HG03095 (cell line): ENCODE data around the gene RNGTT.

ENCODE experiments used
- ATAC-seq: cut with Tn5 transposase; IDR thresholded peaks from one replicate; pipeline ENCODE4 v1.9.1; 2021; ENCODE audit warnings: moderate library complexity; ENCODE audit not compliant: unreplicated experiment

Gene RNGTT

DNA sequence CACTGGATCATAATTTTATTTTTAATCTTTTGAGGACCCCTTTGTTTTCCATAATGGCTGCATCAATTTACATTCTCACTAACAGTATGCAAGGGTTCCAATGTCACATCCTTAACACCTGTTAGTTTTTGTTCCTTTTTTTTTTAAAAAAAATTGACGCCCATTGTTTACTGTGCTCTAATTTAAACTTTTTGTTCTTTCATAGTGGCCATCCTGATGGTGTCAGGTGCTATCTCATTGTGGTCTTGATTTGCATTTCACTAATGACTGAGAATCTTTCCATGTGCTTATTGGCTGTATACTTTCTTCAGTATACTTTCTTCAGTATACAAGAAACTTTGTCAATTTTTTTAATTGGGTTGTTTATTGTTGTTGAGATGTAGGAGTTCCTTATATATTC, 347.0 kb downstream of the RNGTT start:
- ATAC-seq, result no peak

DNA sequence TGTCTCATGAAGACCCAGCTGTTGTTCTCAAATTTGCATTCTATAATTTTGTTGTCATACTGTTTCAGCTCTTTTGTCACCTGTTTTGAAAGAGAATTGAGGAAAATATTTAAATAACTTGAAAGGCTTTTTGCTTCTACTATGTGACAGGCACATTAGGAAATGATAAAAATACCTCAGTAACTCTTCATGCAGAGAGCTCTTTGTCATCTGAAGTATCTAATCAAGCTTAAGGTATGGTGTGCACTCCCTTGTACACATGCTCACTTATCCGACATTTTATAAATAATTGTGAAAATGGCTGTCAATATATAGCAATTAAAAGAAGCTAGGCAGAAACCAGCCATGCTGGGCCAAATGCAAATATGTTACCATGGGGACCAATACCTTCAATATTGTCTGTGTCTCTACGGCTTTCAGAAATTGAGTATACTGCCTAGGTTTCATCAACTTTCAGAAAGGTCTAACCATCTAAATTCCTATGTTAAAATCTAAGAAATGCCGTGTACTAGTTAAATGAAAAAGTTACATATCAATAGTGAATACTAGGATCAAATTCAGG, 349.0 kb downstream of the RNGTT start:
- ATAC-seq, result no peak

DNA sequence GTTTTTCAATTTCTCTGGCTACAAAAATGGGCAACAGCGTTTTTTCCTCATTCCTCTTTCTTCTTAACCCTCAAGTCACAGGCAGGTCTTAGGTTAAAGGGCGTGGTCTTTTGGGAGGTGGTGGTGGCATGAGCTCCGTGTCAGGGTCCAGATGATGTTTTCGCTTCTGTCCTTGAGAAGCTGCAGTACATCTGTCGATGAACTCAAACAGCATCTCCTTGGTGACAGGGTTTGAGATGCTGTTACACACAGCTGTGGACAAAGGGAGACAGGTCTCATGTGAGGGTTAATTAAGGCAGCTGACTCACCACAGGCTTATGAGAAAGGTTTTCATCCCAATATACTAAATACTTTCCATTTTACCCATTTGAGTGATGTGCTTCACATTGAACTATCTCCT, 350.8 kb downstream of the RNGTT start:
- ATAC-seq, result no peak

DNA sequence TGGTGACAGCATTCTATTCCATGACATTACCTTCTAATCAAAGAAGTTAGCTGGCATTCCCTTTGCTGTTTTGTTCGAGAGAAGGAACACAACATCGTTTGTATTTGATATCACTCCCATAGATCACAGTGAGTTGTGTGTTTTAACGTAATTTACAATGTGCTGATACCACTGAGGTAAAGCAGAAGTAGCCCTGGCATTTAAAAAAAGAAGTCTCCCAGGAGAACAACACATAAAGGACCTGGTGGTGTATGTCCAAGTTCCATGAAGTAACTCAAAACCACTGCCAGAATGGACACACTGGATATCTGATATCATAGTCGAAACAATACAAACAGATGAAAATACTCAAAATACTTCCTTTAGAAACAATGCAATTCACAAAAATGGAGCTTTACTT, 351.7 kb downstream of the RNGTT start:
- no peak for ATAC-seq

DNA sequence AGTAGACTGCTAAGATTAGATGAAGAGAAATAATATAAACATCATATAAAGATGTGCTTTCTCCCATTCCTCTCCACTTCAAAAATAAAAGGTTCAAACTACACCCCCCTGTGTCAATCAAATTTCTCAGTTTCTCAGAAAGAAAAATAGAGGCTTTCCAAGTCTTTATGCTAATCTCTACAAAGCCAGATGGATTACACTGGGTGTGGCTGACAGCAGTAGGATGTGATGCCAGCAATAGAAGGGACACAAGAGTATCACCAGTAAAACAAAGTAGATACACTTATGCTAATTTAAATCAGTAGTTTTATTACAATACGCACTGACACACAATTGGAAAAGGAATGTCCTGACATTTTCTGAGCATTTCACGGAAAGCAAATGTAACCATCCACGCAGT, 353.4 kb downstream of the RNGTT start:
- no peak for ATAC-seq

DNA sequence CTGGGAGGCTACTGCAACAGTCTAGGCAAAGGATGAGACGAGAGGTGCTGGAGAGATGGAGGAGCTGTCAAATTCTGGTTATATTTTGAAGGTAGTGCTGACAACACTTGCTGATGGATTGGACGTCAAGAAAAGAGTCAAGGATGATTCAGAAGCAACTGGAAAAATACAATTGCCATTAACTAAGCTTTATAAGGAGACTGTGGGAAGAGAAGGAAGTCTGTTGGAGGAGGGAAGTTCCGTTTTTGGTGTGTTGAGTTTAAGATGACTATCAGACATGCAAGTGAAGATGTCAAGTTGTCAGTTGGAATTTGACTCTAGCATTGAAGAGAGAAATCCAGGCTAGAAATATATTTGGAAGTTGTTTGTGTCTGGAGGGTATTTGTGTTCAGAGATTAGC, 358.1 kb downstream of the RNGTT start:
- ATAC-seq, result no peak

DNA sequence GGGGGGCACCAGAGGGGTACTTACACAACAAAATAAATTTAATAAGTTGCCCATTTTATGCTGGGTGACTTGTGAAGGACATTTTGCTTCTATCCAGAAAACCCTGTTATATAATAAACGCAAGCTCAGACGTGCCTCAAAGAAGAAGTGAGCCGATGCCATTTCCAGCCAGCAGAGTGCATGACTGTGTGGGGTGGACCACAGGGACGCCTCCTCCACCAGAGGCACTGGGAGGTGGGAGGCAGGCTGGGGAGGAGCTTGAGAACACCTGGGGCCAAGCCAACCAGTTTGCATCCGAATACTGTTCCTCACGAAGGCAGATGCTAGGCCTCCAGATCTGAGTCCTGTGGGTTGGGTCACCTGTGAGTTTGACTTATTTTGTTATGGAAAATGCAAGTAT, 363.8 kb downstream of the RNGTT start:
- no peak for ATAC-seq

DNA sequence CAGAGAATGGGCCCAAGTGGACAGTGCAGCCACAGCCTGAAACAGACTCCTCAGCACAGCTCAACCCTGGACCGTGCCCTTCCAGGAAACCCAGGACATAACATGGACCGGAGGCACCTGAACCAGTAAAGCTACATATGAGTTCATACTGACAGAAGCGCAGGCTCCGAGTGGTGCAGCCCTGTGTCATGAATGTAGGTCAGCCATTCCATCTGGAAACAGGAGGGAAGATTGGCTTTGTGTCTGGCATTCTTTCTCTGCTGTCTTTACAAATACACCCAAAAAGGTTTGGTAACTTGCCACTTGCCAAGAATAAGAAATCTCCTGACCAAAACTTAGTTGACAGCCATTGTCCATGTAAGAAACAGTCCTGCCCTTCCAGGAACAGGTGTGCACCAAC, 366.6 kb downstream of the RNGTT start:
- no peak for ATAC-seq

DNA sequence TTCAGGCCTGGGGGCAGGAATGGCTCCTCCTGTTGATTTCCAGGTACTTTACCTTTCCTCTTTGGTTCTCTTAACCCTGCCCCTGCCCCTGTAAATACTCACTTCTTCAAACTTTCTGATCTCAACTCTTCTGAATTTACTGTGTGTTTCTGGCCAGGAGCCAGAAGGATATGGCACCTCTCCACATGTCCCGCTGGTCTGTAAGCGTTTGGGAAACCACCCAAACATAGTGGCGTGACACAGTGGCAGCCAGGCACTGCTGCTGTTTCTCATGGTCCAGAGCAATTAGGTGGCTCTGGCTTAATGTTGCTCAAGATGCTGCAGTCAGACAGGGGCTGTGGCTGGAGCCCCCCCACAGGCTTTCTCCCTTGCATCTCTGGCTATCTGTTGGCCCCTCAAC, 374.5 kb downstream of the RNGTT start:
- ATAC-seq, result no peak

DNA sequence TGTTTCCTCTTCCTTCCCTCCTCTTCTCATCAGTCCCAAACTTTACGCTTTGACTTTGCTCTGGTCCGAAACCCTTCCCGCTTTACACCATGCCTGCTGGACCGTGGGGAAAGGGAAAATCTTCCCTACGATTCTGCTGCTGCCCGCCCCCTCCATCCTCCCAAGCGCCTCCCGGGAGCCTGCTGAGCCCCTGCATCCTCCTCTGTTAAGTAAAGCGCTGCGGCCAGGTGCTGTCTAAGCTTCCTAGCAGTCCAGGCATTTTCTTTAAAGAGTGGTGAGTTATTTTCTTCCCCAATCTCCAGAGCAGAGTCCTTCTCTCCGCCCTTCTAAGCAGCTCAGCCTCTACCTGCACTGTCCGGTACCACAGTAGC, 376.3 kb downstream of the RNGTT start:
- no peak for ATAC-seq

DNA sequence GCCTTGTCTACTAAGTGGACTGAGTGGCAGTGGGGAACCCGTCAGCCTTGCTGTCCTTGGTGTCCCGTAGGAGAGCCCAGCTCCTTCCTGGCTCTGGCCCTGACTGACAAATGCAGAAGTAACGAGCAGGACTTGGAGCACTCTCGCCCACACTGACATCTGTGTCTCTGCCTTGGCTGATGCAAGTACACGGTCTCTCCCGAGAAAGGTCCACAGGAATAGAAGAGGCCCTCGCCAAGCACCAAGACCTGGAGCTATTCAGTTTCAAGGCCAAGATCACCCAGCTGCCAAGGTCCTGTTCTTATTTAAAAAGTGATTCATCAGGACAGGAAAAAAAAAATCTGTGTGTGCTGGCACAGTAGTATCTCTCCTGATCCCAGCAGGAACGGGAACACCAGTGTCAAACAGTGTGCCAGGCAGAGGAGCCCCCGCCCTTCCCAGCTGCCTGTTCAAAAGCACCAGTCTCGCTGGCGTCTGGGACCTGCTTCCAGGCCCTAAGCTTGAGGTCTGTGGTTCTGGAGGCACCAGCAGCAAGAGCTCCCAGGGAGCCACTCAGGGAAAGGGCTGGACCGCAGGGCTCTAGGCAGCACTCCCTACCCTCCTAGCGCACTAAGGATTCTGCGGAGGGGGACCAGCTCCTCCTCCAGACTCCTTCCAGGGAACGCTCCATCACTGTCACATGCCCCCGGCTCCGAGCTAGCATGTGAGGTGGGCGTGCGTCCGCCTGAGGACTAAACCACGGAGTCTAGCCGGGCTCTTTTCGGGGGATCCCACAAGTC, 376.9 kb downstream of the RNGTT start:
- no peak for ATAC-seq

DNA sequence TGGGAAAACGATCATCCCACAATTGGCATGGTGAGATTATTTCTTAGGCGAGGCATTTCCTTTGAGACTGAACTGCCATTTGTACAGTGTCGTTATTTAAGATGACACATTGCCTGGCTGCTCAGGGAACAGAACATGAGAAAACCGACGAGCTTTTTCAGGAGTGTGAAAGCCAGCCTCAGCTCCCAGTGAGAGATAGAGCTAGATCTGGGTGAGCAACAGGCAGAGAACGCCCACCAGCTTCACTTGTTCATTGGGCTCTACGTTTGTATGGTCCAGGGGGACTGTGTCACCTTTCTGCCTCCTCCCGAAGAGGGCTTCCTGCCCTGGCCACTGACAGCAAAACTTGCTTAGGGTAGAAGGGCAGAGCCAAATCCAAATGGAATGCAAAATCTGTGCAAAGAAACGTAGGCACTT, 378.1 kb downstream of the RNGTT start:
- no peak for ATAC-seq

DNA sequence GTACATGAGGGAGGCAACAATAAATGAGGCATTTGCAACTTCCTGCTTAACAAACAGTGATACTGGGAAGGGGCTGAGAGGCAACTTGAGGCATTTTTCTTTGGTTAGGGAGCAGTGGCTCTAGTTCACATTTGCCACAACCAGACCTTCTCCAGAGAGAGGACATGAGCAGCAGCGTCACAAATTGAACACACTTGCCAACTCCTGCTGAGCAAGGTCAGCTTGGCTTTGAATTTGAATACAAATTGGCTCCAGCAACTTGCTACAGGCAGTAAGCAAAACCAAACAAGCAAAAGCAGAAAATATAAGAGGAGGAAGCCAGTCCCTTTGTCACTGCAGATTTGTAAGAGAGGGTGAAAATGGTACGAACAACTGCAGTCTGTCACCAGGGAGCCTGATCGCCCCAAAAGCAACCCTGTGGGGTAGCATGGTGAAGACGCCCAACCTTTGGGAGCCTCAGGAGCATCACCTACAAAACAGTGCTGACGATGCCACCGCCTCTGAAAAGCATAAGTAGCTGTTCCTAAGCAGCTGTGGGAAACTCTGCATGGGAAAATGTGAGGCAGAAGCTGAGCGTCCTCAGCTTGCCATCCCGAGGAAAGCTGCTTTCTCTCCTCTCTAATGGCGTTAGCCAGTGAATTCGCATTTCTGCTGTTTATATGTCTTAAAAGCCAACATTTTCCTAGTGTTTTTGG, 378.7 kb downstream of the RNGTT start:
- no peak for ATAC-seq

DNA sequence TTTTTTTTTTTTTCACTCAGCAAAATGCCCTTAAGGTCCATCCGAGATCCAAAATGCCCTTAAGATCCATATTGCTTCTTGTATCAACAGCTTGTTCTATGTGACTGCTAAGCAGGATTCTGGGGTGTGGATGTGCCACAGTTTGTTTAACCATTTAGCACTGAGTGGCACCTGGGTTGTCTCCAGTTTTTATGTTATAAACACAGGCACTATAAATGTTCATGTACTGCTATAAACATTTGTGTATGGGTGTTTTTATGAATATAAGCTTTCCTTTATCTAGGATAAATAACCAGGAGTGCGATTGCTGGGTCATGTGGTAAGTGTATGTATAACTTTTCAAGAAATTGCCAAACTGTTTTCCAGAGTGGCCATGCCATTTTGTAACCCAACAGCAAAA, 386.0 kb downstream of the RNGTT start:
- ATAC-seq, result no peak

DNA sequence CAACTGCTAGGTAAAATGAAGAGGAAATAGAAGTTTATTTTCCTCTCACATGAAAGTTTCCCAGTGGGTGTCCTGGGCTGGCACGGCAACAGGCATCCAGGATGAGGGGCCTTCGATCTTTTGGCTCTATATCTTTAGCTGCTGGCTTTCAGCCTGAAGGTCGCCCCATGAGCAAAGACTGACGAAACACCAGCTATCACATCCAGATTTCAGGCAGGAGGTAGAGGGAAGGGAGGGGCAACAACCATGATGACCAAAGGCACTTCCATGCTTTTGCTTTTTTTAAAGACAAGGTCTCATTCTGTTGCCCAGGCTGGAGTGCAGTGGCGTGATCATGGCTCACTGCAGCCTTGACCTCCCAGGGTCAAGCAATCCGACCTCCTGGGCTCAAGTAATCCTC, 387.9 kb downstream of the RNGTT start:
- no peak for ATAC-seq

DNA sequence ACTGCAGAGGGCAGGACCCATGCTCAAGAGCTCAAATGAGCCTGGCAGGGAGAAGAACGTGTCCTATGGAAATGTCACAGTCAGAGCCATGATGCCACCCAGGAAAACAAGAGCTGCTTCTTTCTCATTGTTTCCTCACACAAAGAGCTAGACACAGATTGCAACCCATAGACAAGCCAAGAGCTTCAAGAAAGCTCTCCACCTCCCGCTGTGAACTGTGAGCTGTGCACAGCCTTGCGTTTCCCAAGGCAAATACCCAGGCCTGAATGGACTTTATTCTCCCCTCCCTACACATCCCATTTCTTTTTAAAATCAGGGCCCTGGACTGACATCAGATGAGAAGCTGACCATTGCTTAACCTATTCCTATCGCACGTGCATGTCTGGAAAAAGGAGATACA, 388.8 kb downstream of the RNGTT start:
- ATAC-seq, result no peak

DNA sequence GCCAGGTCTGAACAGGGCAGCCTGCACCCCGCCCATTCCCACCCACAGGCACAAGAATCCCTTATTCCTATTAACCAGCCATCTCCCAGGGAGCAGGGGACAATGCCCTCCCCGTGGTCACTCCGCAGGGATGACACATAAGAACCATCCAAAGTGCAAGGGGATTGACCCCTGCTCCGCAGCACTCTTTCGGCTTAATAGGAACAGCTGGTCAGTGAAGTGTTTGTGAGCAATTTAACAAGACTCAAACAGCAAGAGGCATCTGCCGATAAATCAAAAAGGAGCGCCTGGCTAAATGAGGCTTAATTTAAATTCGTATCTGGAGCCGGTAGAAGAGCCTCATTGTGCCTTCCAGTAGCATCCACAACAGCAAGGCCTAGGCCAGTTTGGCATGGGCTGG, 389.4 kb downstream of the RNGTT start:
- ATAC-seq, result no peak

DNA sequence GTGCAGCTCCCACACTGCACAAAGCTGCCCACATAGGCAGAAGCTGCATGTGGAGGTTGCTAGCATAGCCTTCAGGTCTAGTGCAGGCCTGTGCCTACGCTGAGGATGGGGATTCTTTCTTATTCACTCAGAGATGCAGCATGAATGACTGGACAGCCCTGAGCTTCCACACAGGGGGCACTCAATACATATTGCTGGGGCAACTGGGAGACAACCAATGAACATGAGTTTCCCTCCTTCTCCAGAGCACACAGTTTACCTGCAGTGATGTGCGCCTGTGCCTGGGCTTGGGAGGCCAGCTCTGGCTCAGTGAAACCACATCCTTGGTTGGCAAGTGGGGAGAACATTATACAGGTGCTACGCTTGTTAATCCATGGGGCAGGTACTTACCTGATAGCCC, 389.9 kb downstream of the RNGTT start:
- ATAC-seq, result no peak

DNA sequence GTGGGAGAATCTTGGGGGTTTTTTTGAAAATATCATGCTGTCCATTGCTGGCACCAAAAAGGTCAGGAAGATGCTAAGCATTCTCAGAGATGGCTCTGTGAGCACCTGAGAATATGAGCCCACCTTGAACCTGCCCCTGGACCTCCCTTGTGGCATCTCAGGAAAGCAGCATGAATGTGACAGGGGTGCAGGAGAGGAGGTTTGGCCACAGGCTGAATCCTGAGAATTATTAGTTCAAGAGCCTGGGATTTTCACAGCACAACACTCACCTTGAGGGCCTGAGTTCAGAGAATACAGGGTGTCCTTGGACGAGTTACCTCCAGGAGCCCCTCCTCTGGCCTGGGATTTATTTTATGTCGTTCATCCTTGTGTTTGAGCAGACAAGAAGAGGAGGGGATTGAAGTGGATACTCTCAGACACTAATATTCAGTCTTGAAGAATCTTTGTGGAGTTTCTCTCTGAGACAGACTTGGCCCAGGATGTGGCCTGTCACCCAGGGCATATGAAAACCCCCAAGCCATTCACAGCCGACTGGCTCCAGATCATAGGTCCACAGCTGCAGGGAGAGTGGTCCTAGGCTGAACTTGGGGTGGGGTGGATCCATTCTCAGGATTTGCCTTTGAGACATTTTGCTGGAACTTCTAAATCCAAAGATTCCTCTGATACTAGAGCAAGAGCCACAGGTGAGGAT, 390.8 kb downstream of the RNGTT start:
- ATAC-seq, result no peak

DNA sequence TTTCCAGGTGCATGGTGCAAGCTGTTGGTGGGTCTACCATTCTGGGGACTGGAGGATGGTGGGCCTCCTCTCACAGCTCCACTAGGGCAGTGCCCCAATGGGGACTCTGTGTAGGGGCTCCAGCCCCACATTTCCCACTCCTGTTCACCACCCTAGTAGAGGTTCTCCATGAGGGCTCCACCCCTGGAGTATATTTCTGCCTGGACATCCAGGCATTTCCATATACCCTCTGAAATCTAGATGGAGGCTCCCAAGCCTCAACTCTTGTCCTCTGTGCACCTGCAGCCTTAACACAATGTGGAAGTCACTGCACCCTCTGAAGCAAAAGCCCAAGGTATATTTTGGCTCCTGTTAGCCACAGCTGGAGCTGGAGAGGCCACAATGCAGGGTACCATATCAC, 393.5 kb downstream of the RNGTT start:
- no peak for ATAC-seq

DNA sequence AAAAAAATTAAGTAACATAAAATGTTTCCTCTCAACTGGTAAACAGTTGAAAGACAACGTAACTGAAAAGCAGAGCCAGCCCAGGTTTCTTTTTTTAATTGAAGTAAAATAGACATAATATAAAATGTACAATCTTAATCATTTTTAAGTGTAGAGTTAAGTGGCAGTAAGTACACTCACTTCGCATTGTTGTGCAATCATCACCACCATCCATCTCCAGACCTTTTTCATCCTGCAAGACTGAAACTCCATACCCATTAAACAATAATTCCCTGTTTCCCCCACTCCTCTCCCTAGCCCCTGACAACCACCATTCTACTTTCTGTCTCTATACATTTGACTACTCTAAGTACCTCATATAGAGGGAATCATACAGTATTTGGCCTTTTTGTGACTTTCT, 395.7 kb downstream of the RNGTT start:
- no peak for ATAC-seq
